Globus pallidus (tissue), 1 donor: Measurements from ENCODE around the gene ZNF337.
"Not testable (repeated sequence)": the region's sequence is repeated elsewhere in the genome, so short reads cannot be mapped to it uniquely, and the experiment has no call there.

ENCODE experiments used
- DNase-seq: peaks from one replicate; pipeline ENCODE4 v3.0.0-alpha.2; 2015; ENCODE audit warnings: low spot score

ZNF337 gene

DNA sequence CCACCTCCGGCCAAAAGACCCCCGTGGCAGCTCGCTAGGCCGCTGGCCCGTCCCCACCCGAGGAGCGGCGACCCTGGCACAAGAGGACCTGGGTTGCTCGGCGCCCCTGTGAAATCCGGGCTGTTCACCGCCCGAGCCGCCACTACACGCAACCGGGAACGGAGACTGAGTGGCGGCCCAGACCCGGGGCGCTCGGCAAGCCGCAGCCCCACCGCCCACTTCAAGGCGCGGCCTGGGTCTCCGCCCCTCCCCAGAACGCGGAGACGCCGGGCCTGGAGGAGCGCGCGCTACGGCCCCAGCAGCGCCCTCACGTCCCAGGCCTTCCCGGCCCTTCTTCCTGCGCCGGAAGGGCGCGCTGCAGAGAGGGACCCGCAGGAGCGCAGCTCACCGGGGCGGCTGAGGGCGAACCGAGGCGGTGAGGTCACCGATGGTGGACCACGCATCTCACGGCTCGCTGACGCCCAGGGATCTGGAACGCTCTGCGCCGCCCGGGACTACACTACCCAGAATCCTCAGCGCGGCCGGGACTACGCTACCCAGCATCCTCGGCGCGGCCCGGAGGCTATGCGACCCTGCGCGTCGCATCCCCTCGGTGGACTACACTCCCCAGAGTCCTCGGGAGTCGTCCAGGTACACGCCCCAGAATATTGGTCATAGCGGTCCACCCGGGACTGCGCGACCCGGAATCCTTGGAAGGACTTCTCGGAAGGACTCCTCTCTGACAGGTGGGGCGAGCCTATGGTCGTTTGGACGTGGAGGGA lies at the start of gene ZNF337:
Gene ZNF337, minus strand, starts transcription at position 483 of the 761 bp plus-strand sequence. CDS start 10,436 bp downstream, outside the sequence.
- peak; percentile 90 for DNase-seq

DNA sequence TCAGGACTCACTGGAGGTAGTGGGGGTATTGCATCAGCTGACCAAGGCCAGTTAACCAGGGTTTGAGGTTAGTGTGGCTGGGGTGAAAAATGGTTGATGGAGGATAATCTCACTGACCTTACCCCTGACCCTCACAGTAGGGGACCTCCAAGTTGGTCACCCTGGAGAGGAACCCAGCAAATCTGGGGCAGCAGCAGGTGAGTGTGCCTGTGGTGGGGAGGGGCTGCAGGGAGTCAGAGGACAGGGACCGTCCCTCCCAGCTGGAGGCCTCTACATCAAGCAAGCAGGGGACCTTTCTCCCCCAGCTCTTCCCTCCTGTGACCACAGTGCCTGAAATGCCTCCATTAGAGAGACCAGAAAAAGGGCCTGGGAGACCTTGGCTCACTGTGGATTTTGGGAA lies 49.1 kb upstream of the ZNF337 start:
- no peak for DNase-seq

DNA sequence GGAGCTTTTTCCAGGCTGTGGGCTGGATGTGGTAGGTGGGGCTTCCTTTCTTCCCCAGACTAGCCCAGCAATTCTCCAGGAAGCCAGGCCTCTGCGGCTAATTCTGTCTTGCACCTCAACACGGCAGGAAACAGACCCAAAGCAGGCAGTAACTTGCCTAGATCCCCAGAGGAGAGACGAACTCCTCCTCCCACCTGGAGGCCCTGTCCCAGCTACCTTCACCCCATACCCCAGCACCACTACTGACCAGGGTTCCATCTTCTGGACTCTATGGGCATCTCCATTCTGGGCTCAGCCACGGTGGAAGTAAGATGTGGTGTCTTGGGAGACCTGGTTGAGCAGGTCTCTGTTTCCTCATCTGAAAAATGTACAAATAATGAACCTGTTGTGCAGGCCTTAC lies 48.4 kb upstream of the ZNF337 start:
- DNase-seq, result no peak

DNA sequence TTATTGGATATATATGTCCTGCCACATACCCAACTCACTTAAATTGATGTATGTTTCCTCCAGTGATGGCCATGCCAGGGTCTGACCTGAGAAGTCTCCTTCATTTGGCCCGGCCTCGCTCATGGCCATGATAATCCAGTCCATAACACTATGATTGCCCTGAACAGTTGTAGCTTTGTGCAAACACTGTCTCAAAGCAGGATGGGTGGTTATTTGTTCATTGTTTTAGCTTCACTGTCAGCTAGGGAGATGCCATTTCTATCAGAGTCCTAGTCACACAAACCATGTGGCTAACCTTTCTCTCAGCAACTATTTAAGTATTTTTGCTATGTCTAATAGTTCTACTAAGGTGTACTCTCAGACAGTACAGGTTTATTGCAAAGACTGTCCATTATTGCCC lies 47.6 kb upstream of the ZNF337 start:
- peak; percentile 58 for DNase-seq

DNA sequence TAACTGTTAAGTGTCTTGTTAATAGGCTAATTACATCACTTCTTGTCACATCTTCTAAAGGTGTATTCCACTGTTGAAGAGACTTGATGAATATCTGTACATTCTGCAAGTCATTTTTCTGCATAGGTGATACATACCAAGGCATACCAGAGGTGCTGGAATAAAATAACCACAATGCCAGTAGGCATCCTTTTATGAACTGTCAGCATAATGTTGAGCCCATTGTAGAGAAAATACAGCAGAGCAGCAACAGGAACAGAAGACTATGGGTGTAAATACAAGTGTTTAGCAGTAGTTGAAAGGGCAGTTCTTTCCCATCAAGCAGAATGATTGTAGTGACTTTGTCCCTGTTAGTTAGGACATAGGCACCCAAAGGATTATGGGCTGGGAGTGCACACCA lies 44.4 kb upstream of the ZNF337 start:
- no peak for DNase-seq

DNA sequence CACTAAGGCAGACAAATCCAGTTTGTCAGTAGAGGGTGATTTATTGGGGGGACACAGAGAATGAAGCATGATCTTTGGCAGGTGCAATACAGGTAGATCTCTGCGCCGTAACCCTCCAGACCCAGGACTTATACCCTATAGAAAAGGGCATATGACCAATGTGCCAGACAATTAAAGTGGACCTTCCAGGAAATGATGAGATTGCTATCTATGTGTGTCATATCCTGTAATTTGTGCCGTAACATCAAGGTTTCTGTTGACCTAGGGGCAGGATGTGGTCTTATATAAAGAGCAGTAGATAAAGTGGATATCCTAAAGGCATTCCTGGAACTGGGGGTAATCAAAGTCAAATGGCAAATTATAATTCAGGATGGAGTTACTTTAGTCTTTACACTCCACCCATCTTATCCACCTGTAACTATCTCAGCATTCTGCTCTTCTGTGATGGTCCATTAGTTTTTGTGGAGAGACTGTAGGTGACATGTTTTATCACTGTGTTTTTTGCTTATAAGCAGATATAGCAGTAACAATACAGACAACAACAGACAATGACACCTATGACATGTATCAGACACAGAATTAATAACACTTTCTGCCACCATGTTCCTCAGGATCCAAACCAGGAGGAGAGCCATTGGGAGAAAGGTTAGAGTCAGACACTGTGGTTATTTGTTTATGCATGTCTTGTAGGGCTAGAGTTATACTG lies 43.1 kb upstream of the ZNF337 start:
- no peak for DNase-seq

DNA sequence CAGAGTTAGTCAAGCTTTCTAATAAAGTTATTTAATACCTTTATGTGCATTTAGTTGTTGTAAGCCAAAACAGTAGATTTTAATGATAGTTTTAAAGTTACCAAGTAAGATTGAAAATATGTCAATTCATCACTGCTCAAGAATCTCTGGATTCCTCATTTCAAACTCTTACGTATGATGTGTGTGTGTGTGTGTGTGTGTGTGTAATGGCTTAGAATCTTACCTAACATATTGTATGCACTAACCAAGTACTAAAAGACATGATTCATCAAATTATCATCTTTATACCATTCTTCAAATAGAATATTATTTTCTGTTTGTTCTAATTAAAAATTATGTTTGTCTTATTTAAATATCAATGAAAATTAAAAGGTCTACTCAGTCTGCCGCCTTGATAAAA lies 41.5 kb upstream of the ZNF337 start:
- no peak for DNase-seq

DNA sequence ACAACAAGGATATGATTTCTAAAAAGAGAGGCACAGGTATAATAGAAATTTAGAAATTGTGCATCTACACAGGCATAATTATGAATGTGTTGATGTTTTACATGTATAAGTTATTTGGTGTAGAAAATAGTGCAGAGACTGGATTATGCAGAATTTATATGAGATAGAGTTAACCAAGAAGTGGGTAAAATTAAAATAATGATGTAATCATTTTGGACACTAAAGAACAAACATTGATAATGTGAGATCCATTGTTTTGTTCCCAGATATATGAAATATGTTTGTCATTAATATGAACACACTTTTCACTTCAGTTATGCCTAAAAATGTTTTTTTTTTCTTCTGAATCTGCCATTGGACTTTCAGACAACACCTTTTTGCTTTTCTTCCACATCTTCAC lies 37.2 kb upstream of the ZNF337 start:
- DNase-seq, result no peak

DNA sequence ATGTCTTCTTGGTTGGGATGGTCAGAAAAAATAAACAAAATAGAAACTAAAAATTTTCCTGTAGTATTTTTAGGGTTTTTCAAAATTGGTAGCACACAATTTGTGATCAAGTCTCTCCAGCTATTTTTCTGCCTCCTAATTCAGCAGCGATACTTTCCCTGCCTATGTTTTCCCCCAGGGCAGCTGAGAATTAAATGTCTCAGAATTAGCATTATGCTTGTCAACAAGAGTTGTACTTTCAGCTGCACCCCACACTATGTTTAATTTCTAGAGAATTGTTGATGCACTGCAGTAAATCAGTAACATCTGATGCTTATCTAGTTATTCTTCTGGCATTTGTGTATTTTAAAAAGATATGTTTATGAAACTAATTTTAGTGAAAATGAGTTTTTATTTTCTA lies 34.2 kb upstream of the ZNF337 start:
- DNase-seq, result no peak

DNA sequence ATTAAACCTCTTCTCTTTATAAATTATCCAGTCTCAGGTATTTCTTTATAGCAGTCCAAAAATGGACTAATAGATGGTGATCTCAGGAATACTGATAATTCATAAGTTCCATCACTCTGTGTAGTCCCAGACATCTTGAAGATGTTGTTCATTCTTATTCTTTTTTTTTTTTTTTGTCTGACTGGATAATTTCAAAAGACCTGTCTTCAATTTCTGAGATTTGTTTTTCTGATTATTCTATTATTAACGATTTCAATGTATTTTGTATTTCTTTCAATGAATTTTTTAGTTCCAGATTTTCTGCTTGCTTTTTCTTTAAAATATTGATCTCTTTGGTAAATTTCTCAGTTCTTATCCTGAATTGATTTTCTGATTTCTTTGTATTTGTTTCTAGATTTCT lies 29.7 kb upstream of the ZNF337 start:
- DNase-seq, result no peak

DNA sequence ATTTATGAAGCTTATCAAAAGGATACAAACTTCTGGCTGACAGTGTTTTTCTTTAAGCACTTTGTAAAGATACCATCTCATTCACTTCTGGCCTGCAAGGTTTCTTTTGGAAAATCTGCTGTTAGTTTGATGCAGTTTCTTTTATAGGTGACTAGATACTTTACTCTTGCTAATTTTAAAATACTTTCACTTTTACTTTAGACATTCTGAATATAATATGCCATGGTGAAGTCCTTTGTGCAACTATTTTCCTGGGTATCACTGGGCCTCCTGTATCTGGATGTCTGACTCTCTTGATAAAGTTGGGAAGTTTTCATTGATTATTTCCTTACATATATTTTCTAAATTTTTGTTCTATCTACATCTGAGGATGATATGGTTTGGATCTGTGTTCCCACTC lies 29.0 kb upstream of the ZNF337 start:
- DNase-seq, result no peak

DNA sequence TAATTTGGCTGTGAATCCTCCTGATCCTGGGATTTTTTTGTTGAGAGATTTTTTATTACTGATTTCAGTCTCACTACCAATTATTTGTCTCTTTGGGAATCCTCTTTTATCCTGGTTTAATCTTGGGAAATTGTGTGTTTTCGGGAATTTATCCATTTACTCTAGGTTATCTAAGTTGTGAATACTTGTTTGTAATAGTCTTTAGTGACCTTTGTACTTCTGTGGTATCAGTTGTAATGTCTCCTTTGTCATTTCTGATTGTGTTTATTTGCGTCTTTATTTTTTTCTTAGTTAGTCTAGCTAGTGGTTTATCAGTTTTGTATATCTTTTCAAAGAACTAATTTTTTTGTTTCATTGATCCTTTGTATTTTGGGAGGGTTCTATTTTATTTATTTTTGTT lies 27.3 kb upstream of the ZNF337 start:
- no peak for DNase-seq

DNA sequence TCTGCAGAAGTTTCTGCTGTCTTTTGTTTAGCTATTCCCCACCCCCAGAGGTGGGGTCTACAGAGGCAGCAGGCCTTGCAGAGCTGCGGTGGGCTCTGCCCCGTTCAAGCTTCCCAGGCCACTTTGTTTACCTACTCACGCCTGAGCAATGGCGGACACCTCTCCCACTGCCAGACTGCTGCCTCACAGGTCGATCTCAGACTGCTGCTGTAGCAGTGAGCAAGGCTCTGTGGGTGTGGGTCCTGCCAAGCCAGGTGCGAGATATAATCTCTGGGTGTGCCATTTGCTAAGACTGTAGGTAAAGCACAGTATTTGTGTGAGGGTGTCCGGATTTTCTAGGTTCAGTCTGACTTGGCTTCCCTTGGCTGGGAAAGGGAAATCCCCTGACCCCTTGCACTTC lies 23.6 kb upstream of the ZNF337 start:
- DNase-seq, result no peak

DNA sequence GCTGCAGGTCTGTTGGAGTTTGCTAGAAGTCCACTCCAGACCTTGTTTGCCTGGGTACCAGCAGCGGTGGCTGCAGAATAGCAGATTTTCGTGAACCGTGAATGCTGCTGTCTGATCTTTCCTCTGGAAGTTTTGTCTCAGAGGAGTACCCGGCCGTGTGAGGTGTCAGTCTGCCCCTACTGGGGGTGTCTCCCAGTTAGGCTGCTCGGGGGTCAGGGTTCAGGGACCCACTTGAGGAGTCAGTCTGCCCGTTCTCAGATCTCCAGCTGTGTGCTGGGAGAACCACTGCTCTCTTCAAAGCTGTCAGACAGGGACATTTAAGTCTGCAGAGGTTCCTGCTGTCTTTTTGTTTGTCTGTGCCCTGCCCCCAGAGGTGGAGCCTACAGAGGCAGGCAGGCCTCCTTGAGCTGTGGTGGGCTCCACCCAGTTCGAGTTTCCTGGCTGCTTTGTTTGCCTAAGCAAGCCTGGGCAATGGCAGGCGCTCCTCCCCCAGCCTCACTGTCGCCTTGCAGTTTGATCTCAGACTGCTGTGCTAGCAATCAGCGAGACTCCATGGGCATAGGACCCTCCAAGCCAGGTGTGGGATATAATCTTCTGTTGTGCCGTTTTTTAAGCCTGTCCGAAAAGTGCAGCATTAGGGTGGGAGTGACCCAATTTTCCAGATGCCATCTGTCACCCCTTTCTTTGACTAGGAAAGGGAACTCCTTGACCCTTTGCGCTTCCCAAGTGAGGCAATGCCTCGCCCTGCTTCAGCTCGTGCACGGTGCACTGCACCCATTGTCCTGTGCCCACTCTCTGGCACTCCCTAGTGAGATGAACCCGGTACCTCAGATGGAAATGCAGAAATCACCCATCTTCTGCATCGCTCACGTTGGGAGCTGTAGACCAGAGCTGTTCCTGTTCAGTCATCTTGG lies 22.5 kb upstream of the ZNF337 start:
- DNase-seq, result not testable (repeated sequence)

DNA sequence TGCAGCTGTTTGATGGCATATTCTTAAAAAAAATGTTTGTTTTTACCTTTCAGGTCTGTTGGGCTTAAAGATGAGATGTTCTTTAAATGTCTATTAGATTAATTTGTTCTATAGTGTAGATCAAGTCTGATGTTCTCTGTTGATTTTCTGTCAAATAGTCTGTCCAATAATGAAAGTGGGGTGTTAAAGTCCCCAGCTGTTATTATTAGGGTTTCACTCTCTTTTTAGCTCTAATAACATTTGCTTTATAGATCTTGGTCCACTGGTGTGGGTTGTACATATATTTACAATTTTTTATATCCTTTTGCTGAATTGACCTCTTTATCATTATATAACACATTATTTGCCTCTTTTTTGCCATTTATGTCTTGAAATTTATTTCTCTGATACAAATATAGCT lies 11.0 kb upstream of the ZNF337 start:
- DNase-seq, result no peak

DNA sequence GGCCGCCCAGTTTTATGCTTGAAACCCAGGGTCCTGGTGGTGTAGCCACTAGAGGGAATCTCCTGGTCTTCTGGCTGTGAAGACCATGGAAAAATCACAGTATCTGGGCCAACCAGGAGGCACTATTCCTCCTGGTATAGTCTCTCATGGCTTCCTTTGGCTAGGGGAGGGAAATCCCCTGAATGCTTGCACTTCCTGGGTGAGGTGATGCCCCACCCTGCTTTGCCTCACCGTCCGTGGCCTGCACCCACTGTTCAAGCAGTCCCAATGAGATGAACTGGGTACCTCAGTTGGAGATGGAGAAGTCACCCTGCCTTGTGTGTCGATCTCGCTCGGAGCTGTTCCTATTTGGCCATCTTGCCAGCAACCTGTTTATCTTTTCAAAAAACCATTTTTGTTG lies 10.1 kb upstream of the ZNF337 start:
- no peak for DNase-seq

DNA sequence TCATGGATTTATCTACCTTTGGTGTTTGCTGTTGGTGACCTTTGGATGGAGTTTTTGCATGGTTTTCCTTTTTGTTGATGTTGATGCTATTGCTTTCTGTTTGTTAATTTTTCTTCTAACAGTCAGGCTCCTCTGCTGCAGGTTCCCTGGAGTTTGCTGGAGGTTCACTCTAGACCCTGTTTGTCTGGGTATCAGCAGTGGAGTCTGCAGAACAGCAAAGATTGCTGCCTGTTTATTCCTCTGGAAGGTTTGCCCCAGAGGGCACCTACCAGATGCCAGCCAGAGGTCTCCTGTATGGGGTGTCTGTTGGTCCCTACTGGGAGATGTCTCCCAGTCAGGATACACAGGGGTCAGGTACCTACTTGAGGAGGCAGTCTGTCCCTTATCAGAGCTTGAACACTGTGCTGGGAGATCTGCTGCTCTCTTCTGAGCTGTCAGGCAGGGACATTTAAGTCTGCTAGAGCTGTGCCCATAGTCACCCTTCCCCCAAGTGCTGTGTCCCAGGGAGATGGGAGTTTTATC lies 9.2 kb upstream of the ZNF337 start:
- DNase-seq, result no peak

DNA sequence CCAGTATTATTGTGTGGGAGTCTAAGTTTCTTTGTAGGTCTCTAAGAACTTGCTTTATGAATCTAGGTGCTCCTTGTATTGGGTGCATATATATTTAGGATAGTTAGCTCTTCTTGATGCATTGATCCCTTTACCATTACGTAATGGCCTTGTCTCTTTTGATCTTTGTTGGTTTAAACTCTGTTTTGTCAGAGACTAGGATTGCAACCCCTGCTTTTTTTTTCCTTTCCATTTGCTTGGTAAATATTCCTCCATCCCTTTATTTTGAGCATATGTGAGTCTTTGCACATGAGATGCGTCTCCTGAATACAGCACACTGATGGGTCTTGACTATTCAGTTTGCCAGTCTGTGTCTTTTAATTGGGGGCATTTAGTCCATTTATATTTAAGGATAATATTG lies 7.7 kb upstream of the ZNF337 start:
- DNase-seq, result not testable (repeated sequence)

DNA sequence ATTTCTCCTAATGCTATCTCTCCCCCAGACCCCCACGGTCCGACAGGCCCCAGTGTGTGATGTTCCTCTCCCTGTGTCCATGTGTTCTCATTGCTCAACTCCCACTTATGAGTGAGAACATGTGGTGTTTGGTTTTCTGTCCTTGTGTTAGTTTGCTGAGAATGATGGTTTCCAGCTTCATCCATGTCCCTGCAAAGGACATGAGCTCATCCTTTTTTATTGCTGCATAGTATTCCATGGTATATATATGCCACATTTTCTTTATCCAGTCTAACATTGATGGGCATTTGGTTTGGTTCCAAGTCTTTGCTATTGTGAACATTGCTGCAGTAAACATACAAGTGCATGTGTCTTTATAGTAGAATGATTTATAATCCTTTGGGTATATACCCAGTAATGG lies 4.2 kb upstream of the ZNF337 start:
- DNase-seq, result not testable (repeated sequence)

DNA sequence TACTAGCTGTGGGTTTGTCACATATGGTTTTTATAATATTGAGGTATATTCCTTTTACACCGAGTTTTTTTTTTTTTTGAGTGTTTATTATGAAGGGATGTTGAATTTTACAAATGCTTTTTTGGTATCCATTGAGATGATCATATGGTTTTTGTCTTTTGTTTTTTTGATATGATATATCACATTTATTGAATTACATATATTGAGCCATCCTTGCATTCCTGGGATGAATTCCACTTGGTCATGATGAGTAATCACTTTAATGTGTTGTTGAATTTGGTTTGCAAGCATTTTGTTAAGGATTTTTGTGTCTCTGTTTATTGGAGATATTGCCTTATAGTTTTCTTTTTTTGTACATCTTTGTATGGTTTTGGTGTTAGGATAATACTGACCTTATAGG lies 3.3 kb upstream of the ZNF337 start:
- no peak for DNase-seq

DNA sequence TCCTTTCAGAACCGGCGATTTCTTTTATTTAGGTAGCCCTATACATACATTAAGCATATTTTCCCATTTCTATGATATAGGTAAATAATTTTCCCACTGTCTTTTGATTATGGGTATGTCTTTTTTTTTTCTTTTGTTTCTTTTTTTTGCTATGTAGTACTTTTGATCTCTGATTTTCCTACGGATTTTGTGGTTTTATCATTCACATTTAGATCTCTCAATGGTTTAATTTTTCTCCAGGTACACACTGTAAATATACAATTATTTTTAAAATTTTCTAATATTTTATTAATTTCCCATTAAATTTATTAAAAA lies 436 bp upstream of the ZNF337 start:
- DNase-seq, result no peak

DNA sequence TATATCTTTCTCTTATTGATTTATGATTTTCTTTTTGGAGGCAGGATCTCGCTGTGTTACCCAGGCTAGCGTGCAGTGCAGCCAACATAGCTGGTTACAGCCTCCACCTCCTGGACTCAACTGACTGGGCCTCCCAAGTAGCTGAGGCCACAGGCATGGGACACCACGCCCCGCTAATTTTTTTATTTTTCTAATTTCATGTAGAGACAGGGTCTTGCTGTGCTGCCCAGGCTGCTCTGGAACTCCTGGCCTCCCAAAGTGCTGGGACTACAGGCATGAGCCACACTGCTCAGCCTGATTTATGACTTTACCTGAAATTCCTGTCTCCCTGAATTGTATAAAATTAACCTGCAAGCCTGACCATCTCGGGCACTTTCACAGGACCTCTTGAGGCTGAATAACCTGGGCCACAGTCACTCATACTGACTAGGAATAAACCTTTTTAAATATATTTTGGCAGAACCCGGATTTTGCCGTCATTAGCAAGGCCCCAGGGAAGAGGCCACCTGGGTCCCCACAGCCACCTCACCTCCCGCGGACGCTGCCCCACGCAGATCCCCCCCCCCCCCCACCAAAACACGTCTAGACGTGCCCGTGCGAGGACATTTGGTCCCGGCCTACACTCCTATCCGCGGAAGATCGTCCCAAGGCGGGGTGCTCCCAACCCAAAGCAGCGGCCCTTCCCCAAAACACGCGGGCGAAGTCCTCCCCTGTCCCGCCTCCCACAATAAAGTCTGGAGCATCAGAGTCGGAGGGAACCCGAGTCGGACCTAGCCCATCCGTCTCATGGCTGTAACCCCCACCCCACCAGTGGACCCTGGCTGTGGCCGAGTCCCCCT lies 902 bp downstream of the ZNF337 start:
- no peak for DNase-seq
